NCI-H2171 treated with DMSO at 0.1 percent for 48 hours (cell line): ENCODE measurements around the gene BPIFB2.
"Not testable (repeated sequence)": the region's sequence is repeated elsewhere in the genome, so short reads cannot be mapped to it uniquely, and the experiment has no call there.

Experiments
- DNase-seq: peaks from one replicate; lab custom pipeline; 2025; lab: John Stamatoyannopoulos, UW

Gene BPIFB2

GRCh38 chr20:33007376-33008335 lies at the start of gene BPIFB2:
Gene BPIFB2 (plus strand): TSS chr20:33007704. CDS start chr20:33008575, 871 bp downstream.
- DNase-seq = no peak

GRCh38 chr20:32958574-32958973 lies 48.9 kb upstream of the BPIFB2 start:
- no peak for DNase-seq

GRCh38 chr20:32959351-32960221 lies 47.9 kb upstream of the BPIFB2 start:
- no peak for DNase-seq

- no peak for DNase-seq
These were observed 47.3 kb upstream of the BPIFB2 start for GRCh38 chr20:32960222-32960518.

- no peak for DNase-seq
These were observed 46.4 kb upstream of the BPIFB2 start for GRCh38 chr20:32960849-32961731.

- DNase-seq = no peak
These were observed 45.5 kb upstream of the BPIFB2 start for GRCh38 chr20:32962053-32962452.

GRCh38 chr20:32962646-32963045 lies 44.9 kb upstream of the BPIFB2 start:
- not testable (repeated sequence) for DNase-seq

GRCh38 chr20:32963176-32963575 lies 44.3 kb upstream of the BPIFB2 start:
- DNase-seq = no peak

- DNase-seq = no peak
These were observed 42.9 kb upstream of the BPIFB2 start for GRCh38 chr20:32964575-32964974.

- no peak for DNase-seq
These were observed 42.4 kb upstream of the BPIFB2 start for GRCh38 chr20:32965115-32965514.

- no peak for DNase-seq
These were observed 41.7 kb upstream of the BPIFB2 start for GRCh38 chr20:32965581-32966373.

- no peak for DNase-seq
These were observed 41.1 kb upstream of the BPIFB2 start for GRCh38 chr20:32966382-32966781.

GRCh38 chr20:32966881-32967781 lies 40.4 kb upstream of the BPIFB2 start:
- no peak for DNase-seq

GRCh38 chr20:32967961-32968457 lies 39.5 kb upstream of the BPIFB2 start:
- DNase-seq = no peak

GRCh38 chr20:32968478-32969241 lies 38.8 kb upstream of the BPIFB2 start:
- DNase-seq = no peak

GRCh38 chr20:32969356-32970114 lies 38.0 kb upstream of the BPIFB2 start:
- no peak for DNase-seq

- no peak for DNase-seq
These were observed 37.2 kb upstream of the BPIFB2 start for GRCh38 chr20:32970115-32970972.
